Calu3 (cell line): ENCODE measurements around the gene LARGE1. TPM values are rescaled to one million over a fixed set of nuclear protein-coding genes. Genes with fewer than 3 reads are reported as not detected.

Experiments used
- BruUV-seq: library from RNA; stranded (reverse); fragments of 400-500 nt; replicated peaks from 2 replicates; lab custom pipeline; 2021; lab: Mats Ljungman, UMichigan
- CTCF ChIA-PET: fragments of 300-600 bp; sonication (Branson Sonifier 250); formaldehyde crosslinking; loops from one replicate; lab custom pipeline; 2022; ENCODE audit warnings: antibody characterized with exemption; lab: Charles Lee
- DNase-seq: peaks from one replicate; pipeline ENCODE4 v3.0.0; 2022
- H3K27ac Mint-ChIP-seq: one replicate; pipeline ENCODE4 v1.8.0; 2022; ENCODE audit warnings: mixed read lengths; ENCODE audit not compliant: unreplicated experiment
- H3K27me3 Mint-ChIP-seq: one replicate; pipeline ENCODE4 v1.8.0; 2022; ENCODE audit warnings: mixed read lengths; ENCODE audit not compliant: unreplicated experiment
- H3K36me3 Mint-ChIP-seq: one replicate; pipeline ENCODE4 v1.8.0; 2022; ENCODE audit warnings: mild to moderate bottlenecking, moderate library complexity, mixed read lengths; ENCODE audit not compliant: insufficient read depth, unreplicated experiment
- H3K4me1 Mint-ChIP-seq: one replicate; pipeline ENCODE4 v1.8.0; 2022; ENCODE audit warnings: mild to moderate bottlenecking, low read depth, mixed read lengths; ENCODE audit not compliant: unreplicated experiment
- H3K4me3 Mint-ChIP-seq: one replicate; pipeline ENCODE4 v1.8.0; 2022; ENCODE audit warnings: mild to moderate bottlenecking, low read depth, moderate library complexity, mixed read lengths; ENCODE audit not compliant: unreplicated experiment
- H3K9me3 Mint-ChIP-seq: one replicate; pipeline ENCODE4 v1.8.0; 2022; ENCODE audit warnings: low read depth, mixed read lengths; ENCODE audit not compliant: unreplicated experiment
- intact Hi-C: fragments of 100-400 bp; cut with micrococcal nuclease; formaldehyde crosslinking; loops from one replicate; pipeline ENCODE4 v1.10.0; 2022; ENCODE audit not compliant: unreplicated experiment
- total RNA-seq: library from RNA; stranded (reverse); gene quantifications from 2 replicates; pipeline ENCODE4 v1.2.3, GENCODE V29; 2022
- TF ChIP-seq, protein P1 (sequence below): fragments of 200-600 bp; IDR thresholded peaks from one replicate; pipeline ENCODE4 v1.8.0; 2022; ENCODE audit warnings: antibody characterized with exemption; ENCODE audit not compliant: unreplicated experiment

LARGE1 gene
- total RNA-seq, 1 experiment from 2014 or later = 11.6 TPM

DNA sequence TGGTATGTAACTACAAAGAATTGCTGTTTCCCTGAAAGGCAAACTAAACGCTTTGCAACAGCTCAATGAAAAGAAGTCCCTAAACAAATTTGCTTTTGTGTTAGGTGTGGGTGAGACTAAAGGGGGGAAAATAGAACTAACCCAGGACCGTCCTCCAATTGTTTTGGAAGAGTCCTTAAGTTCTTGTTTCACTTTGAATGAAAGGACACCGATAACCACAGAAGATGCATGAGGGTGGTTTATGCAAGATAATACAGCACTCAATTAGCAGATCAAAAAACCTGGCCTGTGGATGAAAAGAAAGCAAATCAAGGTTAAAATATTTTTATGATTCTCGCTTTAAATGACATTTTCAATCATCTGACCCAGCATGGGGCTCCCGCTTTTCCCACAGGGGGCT is 557.6 kb downstream of the LARGE1 start:
- no TSS peak for BruUV-seq

DNA sequence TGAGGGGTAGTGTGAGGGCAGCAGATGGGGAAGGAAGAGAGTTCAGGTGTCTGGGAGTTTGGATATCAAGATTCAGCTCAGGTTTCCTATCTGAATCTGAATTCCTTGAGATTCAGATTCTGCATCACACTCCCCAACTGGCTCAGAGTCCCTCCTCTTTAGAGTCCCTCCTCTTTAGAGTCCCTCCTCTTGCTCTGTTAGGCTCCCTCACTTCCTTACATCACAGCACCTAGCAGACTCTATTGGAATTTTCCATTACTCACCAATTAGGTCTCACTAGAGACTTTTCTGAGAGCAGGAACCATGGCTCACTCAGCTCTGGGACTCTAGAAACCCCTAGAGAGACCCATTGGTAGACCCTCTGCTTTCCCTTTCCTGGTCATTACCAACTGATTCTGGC is 558.7 kb downstream of the LARGE1 start:
- H3K27ac Mint-ChIP-seq = no peak overlapping the region
- no peaks in the 10 kb centered on the region for H3K27me3 Mint-ChIP-seq
- no peaks in the 10 kb centered on the region for H3K4me1 Mint-ChIP-seq
- TF ChIP-seq, protein P1, sequence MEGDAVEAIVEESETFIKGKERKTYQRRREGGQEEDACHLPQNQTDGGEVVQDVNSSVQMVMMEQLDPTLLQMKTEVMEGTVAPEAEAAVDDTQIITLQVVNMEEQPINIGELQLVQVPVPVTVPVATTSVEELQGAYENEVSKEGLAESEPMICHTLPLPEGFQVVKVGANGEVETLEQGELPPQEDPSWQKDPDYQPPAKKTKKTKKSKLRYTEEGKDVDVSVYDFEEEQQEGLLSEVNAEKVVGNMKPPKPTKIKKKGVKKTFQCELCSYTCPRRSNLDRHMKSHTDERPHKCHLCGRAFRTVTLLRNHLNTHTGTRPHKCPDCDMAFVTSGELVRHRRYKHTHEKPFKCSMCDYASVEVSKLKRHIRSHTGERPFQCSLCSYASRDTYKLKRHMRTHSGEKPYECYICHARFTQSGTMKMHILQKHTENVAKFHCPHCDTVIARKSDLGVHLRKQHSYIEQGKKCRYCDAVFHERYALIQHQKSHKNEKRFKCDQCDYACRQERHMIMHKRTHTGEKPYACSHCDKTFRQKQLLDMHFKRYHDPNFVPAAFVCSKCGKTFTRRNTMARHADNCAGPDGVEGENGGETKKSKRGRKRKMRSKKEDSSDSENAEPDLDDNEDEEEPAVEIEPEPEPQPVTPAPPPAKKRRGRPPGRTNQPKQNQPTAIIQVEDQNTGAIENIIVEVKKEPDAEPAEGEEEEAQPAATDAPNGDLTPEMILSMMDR = no peak
- peaks cover 3% of the 10 kb centered on the region for H3K9me3 Mint-ChIP-seq
- no peaks in the 10 kb centered on the region for H3K36me3 Mint-ChIP-seq
- CTCF ChIA-PET = no interaction called here
- no peak for DNase-seq
- no TSS peak for BruUV-seq
- intact Hi-C loops = no loop called here
- H3K4me3 Mint-ChIP-seq = no peak overlapping the region

More for the DNA sequence above, 557.6 kb downstream of the LARGE1 start:
- H3K4me3 Mint-ChIP-seq = no peak overlapping the region
- no peak overlapping the region for H3K27ac Mint-ChIP-seq
- no peak for DNase-seq
- intact Hi-C loops = no loop called here
- CTCF ChIA-PET = no interaction called here
- TF ChIP-seq, protein P1 = no peak
- H3K27me3 Mint-ChIP-seq = no peaks in the 10 kb centered on the region
- H3K36me3 Mint-ChIP-seq = no peaks in the 10 kb centered on the region
- H3K4me1 Mint-ChIP-seq = no peaks in the 10 kb centered on the region
- peaks cover 3% of the 10 kb centered on the region for H3K9me3 Mint-ChIP-seq

DNA sequence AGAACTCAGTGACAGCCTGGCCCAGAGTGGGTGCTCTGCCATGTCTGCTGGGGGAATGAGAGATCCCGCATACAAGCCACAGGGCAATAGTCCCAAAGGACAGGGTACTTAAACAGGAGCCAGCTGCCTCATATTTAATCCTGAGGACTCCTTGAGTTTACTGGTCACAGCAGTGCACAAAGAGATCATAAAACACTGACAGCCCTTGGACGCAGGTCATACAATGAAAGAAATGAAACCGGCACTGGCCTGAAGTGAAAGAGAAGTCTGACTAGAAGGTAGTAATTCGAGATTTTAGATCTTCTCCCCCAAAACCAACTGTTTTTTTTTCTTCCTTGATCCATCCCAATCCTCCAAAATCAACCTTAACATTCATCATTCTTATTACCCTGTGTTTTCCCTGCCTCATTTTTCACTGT is 562.3 kb downstream of the LARGE1 start:
- Mint-ChIP-seq H3K4me3 (no peak overlapping the region), H3K27me3 (no peaks in the 10 kb centered on the region), H3K27ac (no peak overlapping the region), H3K4me1 (peaks cover 9% of the 10 kb centered on the region), H3K36me3 (no peaks in the 10 kb centered on the region), H3K9me3 (no peaks in the 10 kb centered on the region)
- CTCF ChIA-PET = no interaction called here
- TF ChIP-seq, protein P1 = no peak
- BruUV-seq = no TSS peak
- intact Hi-C loops = no loop called here
- no peak for DNase-seq

DNA sequence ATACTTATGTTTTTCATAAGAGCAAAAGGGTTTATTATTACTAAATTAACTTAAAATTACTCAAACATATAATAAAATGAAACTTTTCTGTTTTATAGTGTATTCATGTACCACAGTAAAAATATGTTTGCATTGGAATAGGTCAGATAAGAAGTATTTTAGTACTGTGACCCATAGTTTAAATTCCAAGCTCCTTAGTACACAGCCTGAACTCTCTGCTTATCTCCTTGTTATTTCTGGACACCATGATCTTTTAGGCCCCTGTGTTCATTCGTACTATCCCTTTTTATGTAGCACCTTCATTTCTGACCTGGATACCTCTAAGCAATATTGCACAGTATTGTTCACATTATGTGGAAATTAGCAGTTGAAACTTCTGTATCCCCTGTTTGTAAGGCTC is 565.3 kb downstream of the LARGE1 start:
- no peak for DNase-seq
- no peaks in the 10 kb centered on the region for H3K36me3 Mint-ChIP-seq
- BruUV-seq = no TSS peak
- H3K4me1 Mint-ChIP-seq = peaks cover 9% of the 10 kb centered on the region
- no peaks in the 10 kb centered on the region for H3K27me3 Mint-ChIP-seq
- H3K9me3 Mint-ChIP-seq = no peaks in the 10 kb centered on the region
- TF ChIP-seq, protein P1 = no peak
- intact Hi-C loops = no loop called here
- H3K27ac Mint-ChIP-seq = no peak overlapping the region
- H3K4me3 Mint-ChIP-seq = no peak overlapping the region
- CTCF ChIA-PET = no interaction called here
